ENCODE data around the gene TIAM1. TPM values are rescaled to one million over a fixed set of nuclear protein-coding genes. Genes with fewer than 3 reads are reported as not detected.

Gene TIAM1
- total RNA-seq, 2 donors from 2014 or later = 6.0 to 38.1 TPM

GRCh38 chr21:31257265-31257664, 86.8 kb downstream of the TIAM1 start:
- no peak for DNase-seq (ENCODE audit: low spot score)
- Histone ChIP-seq H3K27me3 (replicated peaks; ENCODE audit: insufficient read depth) (no peaks in the 10 kb centered on the region), H3K36me3 (no peaks in the 10 kb centered on the region), H3K27ac (no peak overlapping the region), H3K4me1 (replicated peaks) (no peaks in the 10 kb centered on the region), H3K9me3 (no peaks in the 10 kb centered on the region), H3K4me3 (no peak overlapping the region)
- intact Hi-C loops (cut with DNase I) = no loop called here
- 82% methylated on average over 3 of the region's 3 CpGs for WGBS
- TF ChIP-seq POLR2A (IDR thresholded peaks at IDR 0.05) (no peak), POLR2AphosphoS5 (IDR thresholded peaks at IDR 0.05) (no peak), CTCF (IDR thresholded peaks at IDR 0.05) (no peak)

GRCh38 chr21:31255896-31256295, 88.2 kb downstream of the TIAM1 start:
- Histone ChIP-seq H3K4me1 (replicated peaks) (no peaks in the 10 kb centered on the region), H3K27ac (no peak overlapping the region), H3K9me3 (no peaks in the 10 kb centered on the region), H3K4me3 (no peak overlapping the region), H3K27me3 (replicated peaks; ENCODE audit: insufficient read depth) (no peaks in the 10 kb centered on the region), H3K36me3 (no peaks in the 10 kb centered on the region)
- intact Hi-C loops (cut with DNase I) = no loop called here
- WGBS = 100% methylated on average over 2 of the region's 2 CpGs
- no peak for TF ChIP-seq CTCF (IDR thresholded peaks at IDR 0.05)
- TF ChIP-seq POLR2AphosphoS5 (IDR thresholded peaks at IDR 0.05) = no peak
- no peak for TF ChIP-seq POLR2A (IDR thresholded peaks at IDR 0.05)
- no peak for DNase-seq (ENCODE audit: low spot score)

GRCh38 chr21:31255036-31255435, 89.0 kb downstream of the TIAM1 start:
- H3K36me3 ChIP-seq = no peaks in the 10 kb centered on the region
- TF ChIP-seq CTCF (IDR thresholded peaks at IDR 0.05) (no peak), POLR2AphosphoS5 (IDR thresholded peaks at IDR 0.05) (no peak), POLR2A (IDR thresholded peaks at IDR 0.05) (no peak)
- intact Hi-C loops (cut with DNase I) = no loop called here
- DNase-seq (ENCODE audit: low spot score) = no peak
- WGBS = 90% methylated on average over 4 of the region's 4 CpGs
- no peaks in the 10 kb centered on the region for H3K27me3 ChIP-seq (replicated peaks; ENCODE audit: insufficient read depth)
- no peak overlapping the region for H3K4me3 ChIP-seq
- no peaks in the 10 kb centered on the region for H3K9me3 ChIP-seq
- no peak overlapping the region for H3K27ac ChIP-seq
- H3K4me1 ChIP-seq (replicated peaks) = no peaks in the 10 kb centered on the region

GRCh38 chr21:31254131-31254530, 89.9 kb downstream of the TIAM1 start:
- H3K27ac ChIP-seq = no peak overlapping the region
- H3K4me3 ChIP-seq = no peak overlapping the region
- DNase-seq (ENCODE audit: low spot score) = no peak
- intact Hi-C loops (cut with DNase I) = no loop called here
- no peaks in the 10 kb centered on the region for H3K9me3 ChIP-seq
- WGBS = 100% methylated on average over 2 of the region's 2 CpGs
- no peaks in the 10 kb centered on the region for H3K27me3 ChIP-seq (replicated peaks; ENCODE audit: insufficient read depth)
- no peaks in the 10 kb centered on the region for H3K4me1 ChIP-seq (replicated peaks)
- H3K36me3 ChIP-seq = no peaks in the 10 kb centered on the region
- TF ChIP-seq POLR2A (IDR thresholded peaks at IDR 0.05) (no peak), POLR2AphosphoS5 (IDR thresholded peaks at IDR 0.05) (no peak), CTCF (IDR thresholded peaks at IDR 0.05) (no peak)

GRCh38 chr21:31253684-31254083, 90.4 kb downstream of the TIAM1 start:
- no peak for TF ChIP-seq POLR2A (IDR thresholded peaks at IDR 0.05)
- 78% methylated on average over 3 of the region's 3 CpGs for WGBS
- H3K27ac ChIP-seq = no peak overlapping the region

More at GRCh38 chr21:31253684-31254083, 90.4 kb downstream of the TIAM1 start:
- Histone ChIP-seq H3K4me1 (replicated peaks) (no peaks in the 10 kb centered on the region), H3K27me3 (replicated peaks; ENCODE audit: insufficient read depth) (no peaks in the 10 kb centered on the region), H3K36me3 (no peaks in the 10 kb centered on the region), H3K9me3 (no peaks in the 10 kb centered on the region), H3K4me3 (no peak overlapping the region)
- intact Hi-C loops (cut with DNase I) = no loop called here
- no peak for DNase-seq (ENCODE audit: low spot score)

Data from prostate gland (tissue), 2 donors.